Neural cell (in vitro differentiated cells): ENCODE data around the gene ZDHHC14. TPM values are rescaled to one million over a fixed set of nuclear protein-coding genes. Genes with fewer than 3 reads are reported as not detected.

Source experiments
- H2AFZ ChIP-seq: fragments of 200-600, 300-800 bp; sonication (generic), shearing (Covaris generic); 2 replicates; pipeline ENCODE4 v1.6.0; 2014; ENCODE audit warnings: low read depth, mild to moderate bottlenecking, antibody characterized with exemption, low read length, moderate library complexity
- H3F3A ChIP-seq: fragments of 200-600 bp; shearing (Covaris generic); 2 replicates; pipeline ENCODE4 v1.6.1; 2016; ENCODE audit warnings: mild to moderate bottlenecking, moderate library complexity, mixed read lengths, antibody characterized with exemption, low read length; ENCODE audit not compliant: insufficient read depth, poor library complexity, severe bottlenecking
- H3K27ac ChIP-seq: fragments of 200-600, 300-800 bp; sonication (generic), shearing (Covaris generic); 2 replicates; pipeline ENCODE4 v1.5.1; 2014; ENCODE audit warnings: mild to moderate bottlenecking, low read length, moderate library complexity
- H3K27me3 ChIP-seq: fragments of 300-800, 200-600 bp; sonication (generic), shearing (Covaris generic); 2 replicates; pipeline ENCODE4 v1.6.0; 2014; ENCODE audit warnings: mild to moderate bottlenecking, low read depth, low read length, moderate library complexity; ENCODE audit not compliant: insufficient read depth
- H3K36me3 ChIP-seq: fragments of 300-800, 200-600 bp; sonication (generic), shearing (Covaris generic); 2 replicates; pipeline ENCODE4 v1.5.1; 2014; ENCODE audit warnings: mild to moderate bottlenecking, antibody characterized with exemption, low read length, moderate library complexity; ENCODE audit not compliant: insufficient read depth
- H3K4me2 ChIP-seq: fragments of 300-800, 200-600 bp; sonication (generic), shearing (Covaris generic); 2 replicates; pipeline ENCODE4 v1.6.0; 2014; ENCODE audit warnings: mild to moderate bottlenecking, low read length
- H3K4me3 ChIP-seq: fragments of 300-800, 200-600 bp; sonication (generic), shearing (Covaris generic); 2 replicates; pipeline ENCODE4 v1.5.1; 2014; ENCODE audit warnings: mild to moderate bottlenecking, low read length, moderate library complexity
- H3K79me2 ChIP-seq: fragments of 200-600 bp; shearing (Covaris generic); replicated peaks from 2 replicates; pipeline ENCODE4 v1.6.0; 2014; ENCODE audit warnings: mild to moderate bottlenecking, low read length, moderate library complexity; ENCODE audit not compliant: insufficient read depth
- H3K9ac ChIP-seq: fragments of 300-800, 200-600 bp; sonication (generic), shearing (Covaris generic); 2 replicates; pipeline ENCODE4 v1.6.1; 2016; ENCODE audit warnings: mild to moderate bottlenecking, low read length, mixed read lengths
- H3K9me2 ChIP-seq: fragments of 200-600 bp; shearing (Covaris generic); 2 replicates; pipeline ENCODE4 v1.6.1; 2016; ENCODE audit warnings: mild to moderate bottlenecking, low read length, mixed read lengths; ENCODE audit not compliant: insufficient read depth
- H3K9me3 ChIP-seq: fragments of 200-600, 300-800 bp; sonication (generic), shearing (Covaris generic); 2 replicates; pipeline ENCODE4 v1.6.1; 2016; ENCODE audit warnings: mild to moderate bottlenecking, mixed run types, low read length, moderate library complexity, mixed read lengths
- H4K20me1 ChIP-seq: fragments of 200-600 bp; shearing (Covaris generic); 2 replicates; pipeline ENCODE4 v1.6.1; 2016; ENCODE audit warnings: mild to moderate bottlenecking, mixed run types; ENCODE audit not compliant: insufficient read depth
- EP300 ChIP-seq: fragments of 450-650 bp; conservative IDR thresholded peaks from 2 replicates; pipeline ENCODE4 v1.6.1; 2014; ENCODE audit warnings: antibody characterized with exemption, mild to moderate bottlenecking, moderate library complexity; ENCODE audit not compliant: poor library complexity, severe bottlenecking
- EZH2 ChIP-seq: fragments of 200-600, 300-800 bp; shearing (Covaris generic), sonication (generic); IDR thresholded peaks from 2 replicates; pipeline ENCODE4 v1.6.1; 2014; ENCODE audit warnings: antibody characterized with exemption, low read length, borderline replicate concordance, mild to moderate bottlenecking; ENCODE audit not compliant: insufficient read depth, poor library complexity, severe bottlenecking
- MXI1 ChIP-seq: fragments of 450-650 bp; conservative IDR thresholded peaks from 2 replicates; pipeline ENCODE4 v1.6.1; 2014; ENCODE audit warnings: antibody characterized with exemption, mild to moderate bottlenecking; ENCODE audit not compliant: poor library complexity, severe bottlenecking
- POLR2AphosphoS5 ChIP-seq: IDR thresholded peaks from 2 replicates; pipeline ENCODE4 v1.6.1; 2012
- RAD21 ChIP-seq: fragments of 450-650 bp; conservative IDR thresholded peaks from 2 replicates; pipeline ENCODE4 v1.6.1; 2014; ENCODE audit warnings: antibody characterized with exemption, mild to moderate bottlenecking, moderate library complexity
- SMC3 ChIP-seq: fragments of 450-650 bp; conservative IDR thresholded peaks from 2 replicates; pipeline ENCODE4 v1.6.1; 2014; ENCODE audit warnings: antibody characterized with exemption, mild to moderate bottlenecking, moderate library complexity; ENCODE audit not compliant: poor library complexity
- TAF1 ChIP-seq: IDR thresholded peaks from 2 replicates; pipeline ENCODE4 v1.6.1; 2012; ENCODE audit warnings: low read depth
- polyA plus RNA-seq: library from polyadenylated mRNA; depleted of rRNA; stranded (reverse); fragments of >200 nt; gene quantifications from 2 replicates; pipeline ENCODE4 v1.2.3, GENCODE V29; 2014
- TF ChIP-seq, protein P1 (sequence below): fragments of 450-650 bp; IDR thresholded peaks from 2 replicates; pipeline ENCODE4 v1.5.1; 2014; ENCODE audit warnings: antibody characterized with exemption, mild to moderate bottlenecking, moderate library complexity; ENCODE audit not compliant: poor library complexity, severe bottlenecking
- TF ChIP-seq, protein P2 (sequence below): IDR thresholded peaks from 2 replicates; pipeline ENCODE4 v1.6.1; 2012; ENCODE audit warnings: borderline replicate concordance

ZDHHC14 gene
- polyA plus RNA-seq, 1 donor from 2014 or later = 4.1 TPM

DNA sequence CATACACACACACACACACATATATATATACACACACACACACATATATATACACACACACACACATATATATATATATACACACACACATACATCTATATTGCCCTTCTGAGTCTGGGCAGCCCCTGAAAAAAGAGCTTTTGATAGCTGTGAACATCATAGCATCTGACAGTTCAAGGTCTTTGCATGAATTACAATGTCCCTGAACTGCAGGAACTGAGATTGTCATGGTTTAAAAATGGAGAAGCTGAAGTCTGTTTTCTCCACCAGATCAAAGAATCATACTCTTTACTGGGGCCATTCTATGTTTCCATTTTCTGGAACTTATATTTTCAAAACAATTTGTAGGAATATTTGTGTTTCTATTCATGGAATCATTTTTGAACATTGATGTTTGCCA is 189.8 kb downstream of the ZDHHC14 start:
- no peaks in the 10 kb centered on the region for H3K79me2 ChIP-seq
- H3K4me2 ChIP-seq = no peak overlapping the region
- H4K20me1 ChIP-seq = no peaks in the 10 kb centered on the region
- no peaks in the 10 kb centered on the region for H3K9me2 ChIP-seq
- no peak overlapping the region for H2AFZ ChIP-seq
- no peaks in the 10 kb centered on the region for H3K36me3 ChIP-seq
- no peaks in the 10 kb centered on the region for H3K27me3 ChIP-seq
- no peaks in the 10 kb centered on the region for H3F3A ChIP-seq
- no peak overlapping the region for H3K9ac ChIP-seq
- H3K27ac ChIP-seq = no peak overlapping the region
- no peak overlapping the region for H3K4me3 ChIP-seq
- no peaks in the 10 kb centered on the region for H3K9me3 ChIP-seq
- no peak for TF ChIP-seq TAF1
- no peak for TF ChIP-seq POLR2AphosphoS5
- TF ChIP-seq EP300 = no peak
- no peak for TF ChIP-seq SMC3
- TF ChIP-seq, protein P1, sequence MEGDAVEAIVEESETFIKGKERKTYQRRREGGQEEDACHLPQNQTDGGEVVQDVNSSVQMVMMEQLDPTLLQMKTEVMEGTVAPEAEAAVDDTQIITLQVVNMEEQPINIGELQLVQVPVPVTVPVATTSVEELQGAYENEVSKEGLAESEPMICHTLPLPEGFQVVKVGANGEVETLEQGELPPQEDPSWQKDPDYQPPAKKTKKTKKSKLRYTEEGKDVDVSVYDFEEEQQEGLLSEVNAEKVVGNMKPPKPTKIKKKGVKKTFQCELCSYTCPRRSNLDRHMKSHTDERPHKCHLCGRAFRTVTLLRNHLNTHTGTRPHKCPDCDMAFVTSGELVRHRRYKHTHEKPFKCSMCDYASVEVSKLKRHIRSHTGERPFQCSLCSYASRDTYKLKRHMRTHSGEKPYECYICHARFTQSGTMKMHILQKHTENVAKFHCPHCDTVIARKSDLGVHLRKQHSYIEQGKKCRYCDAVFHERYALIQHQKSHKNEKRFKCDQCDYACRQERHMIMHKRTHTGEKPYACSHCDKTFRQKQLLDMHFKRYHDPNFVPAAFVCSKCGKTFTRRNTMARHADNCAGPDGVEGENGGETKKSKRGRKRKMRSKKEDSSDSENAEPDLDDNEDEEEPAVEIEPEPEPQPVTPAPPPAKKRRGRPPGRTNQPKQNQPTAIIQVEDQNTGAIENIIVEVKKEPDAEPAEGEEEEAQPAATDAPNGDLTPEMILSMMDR = no peak
- TF ChIP-seq, protein P2, sequence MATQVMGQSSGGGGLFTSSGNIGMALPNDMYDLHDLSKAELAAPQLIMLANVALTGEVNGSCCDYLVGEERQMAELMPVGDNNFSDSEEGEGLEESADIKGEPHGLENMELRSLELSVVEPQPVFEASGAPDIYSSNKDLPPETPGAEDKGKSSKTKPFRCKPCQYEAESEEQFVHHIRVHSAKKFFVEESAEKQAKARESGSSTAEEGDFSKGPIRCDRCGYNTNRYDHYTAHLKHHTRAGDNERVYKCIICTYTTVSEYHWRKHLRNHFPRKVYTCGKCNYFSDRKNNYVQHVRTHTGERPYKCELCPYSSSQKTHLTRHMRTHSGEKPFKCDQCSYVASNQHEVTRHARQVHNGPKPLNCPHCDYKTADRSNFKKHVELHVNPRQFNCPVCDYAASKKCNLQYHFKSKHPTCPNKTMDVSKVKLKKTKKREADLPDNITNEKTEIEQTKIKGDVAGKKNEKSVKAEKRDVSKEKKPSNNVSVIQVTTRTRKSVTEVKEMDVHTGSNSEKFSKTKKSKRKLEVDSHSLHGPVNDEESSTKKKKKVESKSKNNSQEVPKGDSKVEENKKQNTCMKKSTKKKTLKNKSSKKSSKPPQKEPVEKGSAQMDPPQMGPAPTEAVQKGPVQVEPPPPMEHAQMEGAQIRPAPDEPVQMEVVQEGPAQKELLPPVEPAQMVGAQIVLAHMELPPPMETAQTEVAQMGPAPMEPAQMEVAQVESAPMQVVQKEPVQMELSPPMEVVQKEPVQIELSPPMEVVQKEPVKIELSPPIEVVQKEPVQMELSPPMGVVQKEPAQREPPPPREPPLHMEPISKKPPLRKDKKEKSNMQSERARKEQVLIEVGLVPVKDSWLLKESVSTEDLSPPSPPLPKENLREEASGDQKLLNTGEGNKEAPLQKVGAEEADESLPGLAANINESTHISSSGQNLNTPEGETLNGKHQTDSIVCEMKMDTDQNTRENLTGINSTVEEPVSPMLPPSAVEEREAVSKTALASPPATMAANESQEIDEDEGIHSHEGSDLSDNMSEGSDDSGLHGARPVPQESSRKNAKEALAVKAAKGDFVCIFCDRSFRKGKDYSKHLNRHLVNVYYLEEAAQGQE = no peak
- no peak for TF ChIP-seq MXI1
- TF ChIP-seq EZH2 = no peak
- no peak for TF ChIP-seq RAD21

DNA sequence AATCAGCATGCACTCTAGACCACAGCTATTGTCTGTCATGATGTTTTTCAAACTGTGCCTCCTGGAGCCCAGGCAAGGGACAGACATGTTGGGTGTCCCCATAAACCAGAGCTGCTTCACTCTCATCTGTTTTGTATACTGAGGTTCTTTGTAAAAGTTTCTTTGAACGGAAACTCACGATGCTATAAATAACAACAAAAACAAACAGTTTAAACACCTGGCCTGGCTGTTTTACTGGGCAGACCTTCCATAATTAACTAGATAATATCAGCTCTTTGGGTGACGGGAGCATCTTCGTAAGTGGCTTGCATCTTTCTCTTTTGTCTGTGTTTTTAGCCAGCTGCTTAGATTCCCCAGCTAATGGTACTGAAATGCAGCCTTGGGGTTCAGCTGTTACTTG is 190.3 kb downstream of the ZDHHC14 start:
- Histone ChIP-seq H2AFZ (no peak overlapping the region), H3K36me3 (no peaks in the 10 kb centered on the region), H3K9me2 (no peaks in the 10 kb centered on the region), H3K4me3 (no peak overlapping the region), H3K9ac (no peak overlapping the region), H3K27ac (no peak overlapping the region), H3K9me3 (no peaks in the 10 kb centered on the region), H3K4me2 (no peak overlapping the region), H3K79me2 (no peaks in the 10 kb centered on the region), H3F3A (no peaks in the 10 kb centered on the region), H4K20me1 (no peaks in the 10 kb centered on the region), H3K27me3 (no peaks in the 10 kb centered on the region)
- TF ChIP-seq POLR2AphosphoS5 = no peak
- TF ChIP-seq EZH2 = no peak
- TF ChIP-seq, protein P2 = no peak
- TF ChIP-seq SMC3 = no peak
- no peak for TF ChIP-seq MXI1
- no peak for TF ChIP-seq TAF1
- TF ChIP-seq, protein P1 = no peak
- no peak for TF ChIP-seq RAD21
- no peak for TF ChIP-seq EP300
